HG02938 (cell line): ENCODE measurements around the gene UNCX.

Experiments used
- ATAC-seq: cut with Tn5 transposase; IDR thresholded peaks from one replicate; pipeline ENCODE4 v1.9.1; 2021; ENCODE audit warnings: mild to moderate bottlenecking, moderate library complexity; ENCODE audit not compliant: unreplicated experiment

The UNCX gene

GRCh38 chr7:1242606-1243289, 10.1 kb downstream of the UNCX start:
- no peak for ATAC-seq

DNA sequence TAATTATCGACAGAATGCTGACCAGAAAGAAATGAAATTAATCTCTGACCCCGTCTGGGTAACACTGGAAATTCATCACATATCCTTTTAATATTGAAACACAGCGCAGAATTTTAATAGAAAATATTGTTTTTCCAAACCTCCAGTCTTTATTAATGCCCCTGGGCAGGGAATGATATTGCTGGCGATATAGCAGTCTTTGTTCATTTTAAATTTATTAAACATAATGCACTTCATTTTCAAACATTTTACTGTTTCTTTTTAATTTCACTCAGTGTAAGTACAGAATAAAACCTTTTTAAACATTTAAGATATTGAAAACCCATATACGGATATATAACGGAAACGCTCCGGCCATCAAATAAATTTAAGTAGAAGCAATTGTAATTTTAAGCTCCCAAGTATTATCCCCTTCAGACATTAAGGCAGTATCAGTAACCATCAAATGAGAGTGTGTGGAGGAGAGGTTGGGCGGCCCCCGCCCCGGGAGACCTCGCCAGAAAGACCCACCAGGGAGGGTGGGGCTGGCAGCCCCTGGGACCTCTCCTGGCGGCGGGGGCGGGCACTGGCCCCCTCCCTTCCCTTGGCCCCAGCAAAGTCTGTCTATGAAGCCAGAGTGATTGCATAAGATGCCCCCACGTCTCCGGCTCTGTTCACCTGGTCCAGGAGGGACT, 10.8 kb downstream of the UNCX start:
- ATAC-seq: no peak

DNA sequence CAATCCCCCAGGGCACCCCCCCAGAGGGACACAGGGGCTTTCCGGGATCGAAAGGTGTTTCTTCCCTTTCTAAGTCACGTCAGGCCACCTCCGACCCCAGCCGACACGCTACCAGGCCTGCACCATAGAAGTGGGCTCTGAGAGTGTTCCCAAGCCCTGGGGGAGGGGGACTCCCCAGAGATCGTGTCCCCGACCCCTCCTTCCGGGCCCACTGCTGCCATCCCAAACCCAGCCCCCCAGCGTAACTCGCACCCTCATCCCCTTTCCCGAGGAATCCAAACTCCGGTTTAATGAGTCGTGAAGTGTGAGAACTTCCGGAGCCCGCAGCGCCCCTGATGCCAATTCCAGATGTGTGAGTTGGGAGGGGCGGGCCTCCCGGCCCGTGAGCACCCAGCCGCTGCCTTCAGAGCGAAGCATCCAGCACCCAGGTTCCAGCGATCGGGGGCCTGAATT, 11.3 kb downstream of the UNCX start:
- ATAC-seq: no peak

GRCh38 chr7:1244700-1245523, 12.2 kb downstream of the UNCX start:
- ATAC-seq: no peak

DNA sequence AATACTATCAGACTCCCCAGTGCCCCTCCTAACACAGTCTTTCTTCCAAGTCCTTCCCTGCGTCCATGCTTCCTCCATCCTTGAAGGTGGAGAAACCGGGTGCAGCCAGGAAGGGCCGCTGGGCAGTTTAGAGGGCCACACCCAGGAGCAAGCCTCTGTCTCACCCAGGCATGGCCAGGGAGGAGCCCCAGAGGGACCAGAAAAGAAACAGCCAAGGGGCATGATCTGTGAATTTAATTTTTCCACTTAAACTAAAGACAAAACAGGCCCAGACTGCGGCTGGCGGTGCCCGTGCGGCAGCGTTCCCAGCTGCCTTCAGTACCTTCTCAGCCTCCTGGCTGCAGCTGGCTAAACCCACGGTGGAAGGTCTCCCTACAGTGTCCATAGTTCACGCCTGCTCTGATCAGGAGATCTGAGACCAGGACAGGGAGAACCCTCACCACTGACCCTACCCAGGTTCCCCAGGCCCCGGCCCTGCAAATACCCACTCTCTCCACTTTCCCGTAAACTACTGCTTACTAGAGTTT, 12.9 kb downstream of the UNCX start:
- no peak for ATAC-seq

GRCh38 chr7:1246160-1246870, 13.6 kb downstream of the UNCX start:
- no peak for ATAC-seq

DNA sequence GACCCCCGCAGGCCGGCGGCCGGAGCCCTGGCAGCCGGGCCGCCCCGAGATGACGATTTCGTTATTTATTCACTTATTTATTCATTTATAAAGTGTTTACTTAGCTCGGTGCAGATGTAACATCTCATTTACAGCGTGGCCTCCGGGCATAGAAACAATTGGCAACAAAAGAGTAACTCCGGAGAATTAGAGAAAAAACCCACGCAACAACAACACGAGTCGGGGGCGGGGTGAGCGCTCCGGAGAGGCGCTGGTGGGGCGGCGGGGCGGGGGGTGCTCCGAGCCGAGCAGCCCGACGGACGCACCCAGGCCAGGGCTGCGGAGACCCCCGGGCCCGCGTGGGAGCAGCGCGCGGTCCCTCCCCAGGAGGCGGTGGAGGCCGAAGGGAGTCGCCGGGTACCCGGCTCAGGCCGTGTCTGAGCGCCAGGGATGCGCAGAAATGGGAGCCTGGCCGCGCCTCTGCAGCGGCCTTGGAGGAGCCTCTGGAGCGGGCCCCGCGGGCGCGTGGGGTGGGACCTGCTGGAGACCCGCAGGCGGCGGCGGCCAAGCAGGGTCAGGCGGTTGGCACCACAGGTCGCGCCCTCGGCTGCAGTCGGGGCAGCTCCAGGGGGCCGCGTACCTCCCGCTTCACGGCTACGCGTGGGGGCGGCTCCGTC, 14.3 kb downstream of the UNCX start:
- ATAC-seq: no peak

GRCh38 chr7:1247527-1248041, 14.9 kb downstream of the UNCX start:
- no peak for ATAC-seq

DNA sequence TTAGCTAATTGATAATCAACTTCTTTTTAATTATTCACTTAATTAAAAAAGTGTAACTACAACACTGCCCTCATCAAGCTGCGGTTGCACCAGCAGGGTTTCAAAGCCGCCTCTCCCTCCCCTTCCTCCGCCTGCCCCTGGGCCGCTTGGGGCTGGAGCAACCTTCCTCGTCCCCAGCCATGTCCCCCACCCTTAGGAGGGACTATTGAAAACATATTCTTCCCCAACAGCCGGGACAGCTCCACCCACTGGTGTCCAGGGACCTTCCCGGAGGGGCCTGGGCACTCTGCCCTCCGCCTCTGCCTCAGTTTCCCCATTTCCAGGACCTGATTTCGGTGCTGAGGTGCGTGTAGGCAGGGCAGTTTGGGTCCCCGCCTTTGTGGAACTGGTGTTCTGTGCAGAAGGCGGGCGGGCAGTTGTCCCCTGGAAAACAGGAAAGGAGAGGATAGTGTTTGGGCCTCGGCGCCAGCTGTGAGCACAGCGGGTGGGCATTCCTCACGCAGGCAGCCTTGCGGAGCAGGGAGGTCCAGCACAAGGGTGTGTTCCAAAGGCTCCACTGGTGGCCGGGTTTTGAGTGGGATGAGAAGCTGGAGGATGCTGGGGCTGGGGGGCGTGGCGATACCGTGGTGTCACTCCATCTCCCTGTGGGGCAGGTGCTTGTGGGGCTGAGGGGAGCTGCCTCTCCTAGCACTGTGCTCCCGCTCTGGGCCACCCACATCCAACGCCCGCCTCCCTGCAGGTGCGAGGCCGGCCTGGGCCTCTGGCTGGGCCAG, 15.7 kb downstream of the UNCX start:
- no peak for ATAC-seq

DNA sequence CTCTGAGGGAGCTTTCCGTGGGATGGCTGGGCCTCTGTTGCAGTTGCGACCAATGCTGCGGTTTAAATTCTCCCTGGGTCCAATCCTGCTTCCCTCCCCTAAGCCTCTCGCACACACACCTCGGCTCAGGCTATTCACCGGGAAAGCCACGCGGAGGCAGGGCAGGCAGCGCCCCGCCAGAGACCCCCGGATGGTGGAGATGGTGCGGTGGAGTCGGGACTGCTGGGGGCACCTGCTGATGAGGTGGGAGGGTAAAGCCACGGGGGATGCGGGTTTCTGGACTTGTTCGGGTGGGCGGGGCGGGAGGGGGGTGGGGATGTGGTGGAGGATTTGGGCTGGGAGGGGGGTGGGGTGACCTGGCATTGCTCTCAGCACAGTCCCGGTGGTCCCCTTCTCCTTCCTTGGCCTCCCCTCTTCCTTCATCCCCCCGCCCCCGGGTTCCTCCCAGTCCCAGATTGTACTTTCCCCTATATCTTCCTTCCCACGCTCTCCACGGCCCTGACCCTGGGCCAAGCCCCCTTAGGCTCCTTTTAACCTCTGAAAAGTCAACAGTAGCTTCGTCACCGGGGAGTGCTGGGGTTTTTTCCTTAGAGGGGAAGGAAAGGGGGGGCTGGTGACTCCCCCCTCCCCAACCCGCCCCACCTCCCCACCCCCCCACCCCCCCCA, 16.4 kb downstream of the UNCX start:
- no peak for ATAC-seq

GRCh38 chr7:1249731-1250130, 17.1 kb downstream of the UNCX start:
- no peak for ATAC-seq

DNA sequence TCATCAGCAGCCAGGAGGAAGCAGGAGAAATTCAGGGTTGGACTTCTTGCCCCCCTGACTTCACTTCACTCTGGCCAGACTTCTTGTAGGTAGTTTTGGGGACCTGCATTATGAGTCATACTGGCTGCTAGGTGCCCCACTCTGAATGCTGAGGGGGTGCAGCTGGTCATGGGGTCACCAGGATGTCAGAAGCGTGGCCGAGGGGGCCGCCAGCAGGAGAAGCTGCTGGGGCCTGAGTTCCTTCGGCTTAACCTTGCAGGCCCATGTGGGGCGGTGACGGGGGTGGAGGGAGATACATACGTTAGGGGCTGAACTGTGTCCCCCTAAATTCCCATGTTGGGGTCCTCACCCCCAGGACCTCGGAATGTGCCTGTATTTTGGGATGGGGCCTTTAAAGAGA, 18.2 kb downstream of the UNCX start:
- no peak for ATAC-seq

- no peak for ATAC-seq
These were observed 19.3 kb downstream of the UNCX start for GRCh38 chr7:1251796-1252539.

DNA sequence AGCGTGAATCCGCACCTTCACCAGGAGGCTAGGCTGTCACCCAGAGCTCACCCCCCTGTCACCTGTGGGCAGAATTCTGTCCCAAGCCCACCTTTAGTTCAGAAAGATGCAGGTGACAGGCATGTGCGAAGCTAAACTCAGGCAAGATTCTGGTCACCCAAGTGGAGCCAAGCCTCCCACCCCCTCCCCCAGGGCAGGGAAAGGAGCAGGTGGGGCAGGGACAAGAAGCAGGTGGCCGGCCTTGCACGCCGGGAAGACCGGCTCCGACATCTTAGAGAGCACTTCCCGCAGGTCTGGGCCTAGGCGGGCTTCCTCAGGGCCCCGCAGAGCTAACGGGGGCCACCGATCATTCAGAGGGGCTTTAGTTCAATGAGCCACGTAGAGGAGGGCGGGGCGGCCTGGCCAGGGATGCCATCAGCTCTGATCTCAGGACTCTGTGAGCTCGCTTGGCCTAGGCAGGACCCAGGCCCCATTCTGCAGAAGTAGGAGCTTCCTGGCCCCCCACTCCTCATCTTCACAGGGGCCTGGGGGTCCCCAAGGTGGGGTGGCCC, 19.9 kb downstream of the UNCX start:
- ATAC-seq: no peak

GRCh38 chr7:1253681-1254181, 21.1 kb downstream of the UNCX start:
- no peak for ATAC-seq

DNA sequence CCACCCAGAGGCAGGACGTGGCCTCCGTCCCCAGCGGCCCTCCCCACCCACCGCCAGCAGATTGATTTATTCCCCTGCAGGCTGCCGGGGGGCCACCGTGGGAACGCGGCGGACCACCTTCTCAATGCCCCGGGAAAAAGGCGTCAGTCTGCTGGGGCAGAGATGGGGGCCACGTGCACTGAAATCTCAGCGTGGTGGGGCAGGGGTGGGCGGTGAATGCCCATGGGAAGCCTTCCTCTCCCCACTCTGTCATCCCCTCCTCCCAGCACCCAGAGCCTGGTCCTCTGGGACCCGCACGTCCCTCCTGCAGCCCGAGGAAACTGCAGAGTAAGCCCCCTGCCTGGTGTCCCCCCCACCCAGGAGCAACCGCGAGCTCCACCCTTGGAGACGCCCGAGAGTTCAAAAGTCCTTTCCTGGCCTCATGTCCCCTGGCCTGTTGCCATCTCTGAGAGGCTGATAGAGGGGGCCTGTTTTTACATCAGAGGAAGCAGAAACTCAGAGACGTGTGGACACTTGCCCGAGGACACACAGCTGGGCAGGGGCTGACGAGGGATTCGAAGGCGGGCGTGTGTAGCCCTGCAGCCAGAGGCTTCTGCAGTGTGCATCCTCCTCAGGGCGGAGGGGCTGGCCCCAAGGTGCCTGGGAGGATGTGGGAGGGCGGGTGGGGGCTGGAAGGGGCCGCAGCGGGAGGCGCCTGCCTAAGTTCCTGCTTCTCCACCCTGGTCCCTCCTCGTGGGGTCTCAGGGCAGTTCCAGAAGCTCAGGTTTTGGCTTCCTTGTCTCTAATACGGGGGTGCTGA, 21.8 kb downstream of the UNCX start:
- no peak for ATAC-seq
